Kidney epithelial cell (primary cell): ENCODE measurements around the gene FBXO47. TPM values are rescaled to one million over a fixed set of nuclear protein-coding genes. Genes with fewer than 3 reads are reported as not detected.
"Not testable (repeated sequence)": the region's sequence is repeated elsewhere in the genome, so short reads cannot be mapped to it uniquely, and the experiment has no call there.

Source experiments
- DNase-seq: peaks from one replicate; pipeline ENCODE4 v3.0.0-alpha.2; 2010; ENCODE audit warnings: low read depth
- H3K27me3 ChIP-seq: 2 replicates; pipeline ENCODE4 v1.6.0; 2011; ENCODE audit warnings: low read length; ENCODE audit not compliant: control insufficient read depth, insufficient read depth
- H3K36me3 ChIP-seq: 2 replicates; pipeline ENCODE4 v1.5.1; 2011; ENCODE audit warnings: low read length; ENCODE audit not compliant: control insufficient read depth, insufficient read depth
- H3K4me3 ChIP-seq: 2 replicates; pipeline ENCODE4 v1.5.1; 2011; ENCODE audit warnings: low read depth, mild to moderate bottlenecking, control low read depth, low read length
- CTCF ChIP-seq: IDR thresholded peaks from 2 replicates; pipeline ENCODE4 v1.5.1; 2011; ENCODE audit warnings: mild to moderate bottlenecking, moderate library complexity, low read length, control low read depth, inconsistent platforms; ENCODE audit not compliant: insufficient read depth, poor library complexity, severe bottlenecking
- total RNA-seq: library from RNA; depleted of rRNA; stranded (reverse); fragments of >200 nt; gene quantifications from 2 replicates; pipeline ENCODE4 v1.2.3, GENCODE V29; 2015

Gene FBXO47
- total RNA-seq, 1 donor from 2014 or later = not detected

DNA sequence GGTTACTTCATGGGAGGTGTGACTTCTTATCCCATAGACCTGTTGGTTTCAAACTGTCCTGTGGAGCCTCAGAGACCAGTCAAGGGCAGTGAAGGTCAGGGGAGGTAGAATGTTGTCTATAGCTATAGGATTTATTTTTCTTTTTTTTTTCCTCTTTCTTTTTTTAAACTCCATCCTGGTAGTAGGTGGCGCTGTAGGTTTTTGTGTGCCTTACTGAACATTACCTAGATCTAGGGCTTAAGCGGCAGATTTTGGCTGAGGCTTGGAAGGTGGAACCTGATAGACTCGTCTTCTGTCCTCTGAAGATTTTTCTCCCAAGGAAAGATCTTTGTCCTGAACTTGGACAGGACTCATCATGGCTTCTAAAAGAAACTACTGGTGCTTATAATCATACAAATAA lies 49.9 kb downstream of the FBXO47 start:
- Histone ChIP-seq H3K36me3 (peaks cover 4% of the 10 kb centered on the region), H3K27me3 (no peaks in the 10 kb centered on the region), H3K4me3 (no peak overlapping the region)
- TF ChIP-seq CTCF = no peak
- no peak for DNase-seq

GRCh38 chr17:38916771-38917170 lies 50.4 kb downstream of the FBXO47 start:
- DNase-seq = no peak
- no peak overlapping the region for H3K4me3 ChIP-seq
- H3K27me3 ChIP-seq = no peaks in the 10 kb centered on the region
- no peak for TF ChIP-seq CTCF
- peaks cover 4% of the 10 kb centered on the region for H3K36me3 ChIP-seq

GRCh38 chr17:38915639-38915995 lies 51.6 kb downstream of the FBXO47 start:
- Histone ChIP-seq H3K36me3 (peaks cover 4% of the 10 kb centered on the region), H3K4me3 (no peak overlapping the region), H3K27me3 (no peaks in the 10 kb centered on the region)
- TF ChIP-seq CTCF = no peak
- no peak for DNase-seq

- TF ChIP-seq CTCF = no peak
- peaks cover 4% of the 10 kb centered on the region for H3K36me3 ChIP-seq
- H3K4me3 ChIP-seq = no peak overlapping the region
- DNase-seq = no peak
- no peaks in the 10 kb centered on the region for H3K27me3 ChIP-seq
These were observed 52.2 kb downstream of the FBXO47 start for GRCh38 chr17:38914741-38915638.

- DNase-seq = no peak
- TF ChIP-seq CTCF = no peak
- Histone ChIP-seq H3K4me3 (no peak overlapping the region), H3K36me3 (no peaks in the 10 kb centered on the region), H3K27me3 (no peaks in the 10 kb centered on the region)
These were observed 54.9 kb downstream of the FBXO47 start for GRCh38 chr17:38912221-38912813.

DNA sequence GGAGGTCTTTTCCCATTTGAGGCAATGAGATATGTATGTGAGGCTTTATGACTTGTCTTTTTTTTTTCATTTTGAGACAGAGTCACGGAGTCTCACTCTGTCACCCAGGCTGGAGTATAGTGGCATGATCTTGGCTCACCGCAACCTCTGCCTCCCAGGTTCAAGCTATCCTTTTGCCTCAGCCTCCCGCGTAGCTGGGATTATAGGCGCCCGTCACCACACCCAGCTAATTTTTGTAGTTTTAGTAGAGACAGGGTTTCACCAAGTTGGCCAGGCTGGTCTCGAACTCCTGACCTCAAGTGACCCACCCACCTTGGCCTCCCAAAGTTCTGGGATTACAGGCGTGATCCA lies 55.5 kb downstream of the FBXO47 start:
- not testable (repeated sequence) for H3K27me3 ChIP-seq, H3K36me3 ChIP-seq, H3K4me3 ChIP-seq, DNase-seq
